B cell (primary cell): ENCODE results near the gene TNFRSF13B. TPM values are rescaled to one million over a fixed set of nuclear protein-coding genes. Genes with fewer than 3 reads are reported as not detected.

Experiments used
- ATAC-seq: fragments of 200-7000 bp; cut with Tn5 transposase; one replicate; pipeline ENCODE4 v1.10.0; 2021; ENCODE audit warnings: low read depth, mild to moderate bottlenecking, moderate number of reproducible peaks, moderate library complexity
- CTCF ChIA-PET: fragments of 350-600 bp; sonication (Branson Sonifier 250); formaldehyde crosslinking; loops from one replicate; lab custom pipeline; 2021; ENCODE audit warnings: antibody characterized with exemption, inconsistent platforms; lab: Charles Lee
- POLR2A ChIA-PET: fragments of 350-600 bp; sonication (Branson Sonifier 250); formaldehyde crosslinking; loops from one replicate; lab custom pipeline; 2021; ENCODE audit warnings: antibody characterized with exemption; lab: Charles Lee
- DNase-seq: peaks from one replicate; pipeline ENCODE4 v3.0.0; 2013
- H2AFZ ChIP-seq: 2 replicates; pipeline ENCODE4 v1.6.1; 2012; ENCODE audit warnings: mild to moderate bottlenecking, low read depth, low read length; ENCODE audit not compliant: insufficient read depth, poor library complexity, severe bottlenecking
- H3K27ac ChIP-seq, 2 donors: 1 replicate in 1 of 2; 2 replicates in 1 of 2; pipeline ENCODE4 v1.5.1; 2012 to 2013; ENCODE audit warnings: low read length in 2 of 2, mild to moderate bottlenecking in 2 of 2, moderate library complexity in 1 of 2
- H3K27me3 ChIP-seq, 4 experiments: fragments of 200-600 bp in 1 of 4; sonication (generic) in 1 of 4; replicated peaks in 1 of 4; 1 replicate in 2 of 4; 2 replicates in 2 of 4; pipeline versions ENCODE4 v1.6.1 to v1.7.0; 2013 to 2016; ENCODE audit warnings: low read length in 3 of 4, mild to moderate bottlenecking in 2 of 4, mixed read lengths in 1 of 4, moderate library complexity in 1 of 4; ENCODE audit not compliant: insufficient read depth in 4 of 4, control insufficient read depth in 3 of 4; ENCODE audit errors: control extremely low read depth in 1 of 4
- H3K36me3 ChIP-seq, 2 experiments: replicated peaks in 1 of 2; 1 replicate in 1 of 2; 2 replicates in 1 of 2; pipeline versions ENCODE4 v1.6.1 to v1.7.1; 2013; ENCODE audit warnings: low read length in 1 of 2; ENCODE audit not compliant: insufficient read depth in 2 of 2, control insufficient read depth in 1 of 2; ENCODE audit errors: control extremely low read depth in 1 of 2, extremely low read depth in 1 of 2
- H3K4me1 ChIP-seq, 2 donors: fragments of 200-600 bp in 1 of 2; sonication (generic) in 1 of 2; 1 replicate in 1 of 2; 2 replicates in 1 of 2; pipeline versions ENCODE4 v1.5.1 to v1.6.1; 2013 to 2017; ENCODE audit warnings: low read length in 2 of 2; ENCODE audit not compliant: control insufficient read depth in 2 of 2, insufficient read depth in 2 of 2
- H3K4me2 ChIP-seq: replicated peaks from 2 replicates; pipeline ENCODE3; 2012; ENCODE audit warnings: mild to moderate bottlenecking, low read depth, low read length; ENCODE audit not compliant: poor library complexity, severe bottlenecking
- H3K4me3 ChIP-seq, 5 experiments: fragments of 200-600 bp in 1 of 5; sonication (generic) in 1 of 5; 1 replicate in 3 of 5; 2 replicates in 2 of 5; pipeline versions ENCODE4 v1.5.1 to v1.7.0; 2011 to 2016; ENCODE audit warnings: low read length in 4 of 5, mild to moderate bottlenecking in 4 of 5, low read depth in 2 of 5, control low read depth in 1 of 5, moderate library complexity in 1 of 5; ENCODE audit not compliant: insufficient read depth in 1 of 5; ENCODE audit errors: control extremely low read depth in 1 of 5, extremely low read depth in 1 of 5
- H3K79me2 ChIP-seq: fragments of 200-600 bp; sonication (generic); one replicate; pipeline ENCODE4 v1.6.0; 2016; ENCODE audit warnings: low read length; ENCODE audit not compliant: control insufficient read depth, insufficient read depth
- H3K9ac ChIP-seq: fragments of 200-600 bp; sonication (generic); 2 replicates; pipeline ENCODE4 v1.6.1; 2017; ENCODE audit warnings: mild to moderate bottlenecking, low read length, moderate library complexity
- H3K9me3 ChIP-seq, 3 donors: one replicate each; pipeline versions ENCODE4 v1.6.1 to v1.7.1; 2013; ENCODE audit warnings: low read length in 2 of 3; ENCODE audit not compliant: control insufficient read depth in 2 of 3, insufficient read depth in 1 of 3; ENCODE audit errors: control extremely low read depth in 1 of 3
- H4K20me1 ChIP-seq: 2 replicates; pipeline ENCODE4 v1.6.0; 2012; ENCODE audit warnings: mild to moderate bottlenecking, low read length; ENCODE audit not compliant: insufficient read depth, control insufficient read depth, poor library complexity, severe bottlenecking
- H3K27ac Mint-ChIP-seq: one replicate; pipeline ENCODE4 v1.8.0; 2021; ENCODE audit warnings: mixed read lengths
- H3K27me3 Mint-ChIP-seq: one replicate; pipeline ENCODE4 v1.8.0; 2021; ENCODE audit warnings: mixed read lengths
- H3K4me1 Mint-ChIP-seq: one replicate; pipeline ENCODE4 v1.8.0; 2021; ENCODE audit warnings: mixed read lengths
- H3K4me3 Mint-ChIP-seq: one replicate; pipeline ENCODE4 v1.8.0; 2021; ENCODE audit warnings: mixed read lengths
- H3K9me3 Mint-ChIP-seq: one replicate; pipeline ENCODE4 v1.8.0; 2022; ENCODE audit warnings: mixed read lengths; ENCODE audit not compliant: insufficient read depth
- EZH2 ChIP-seq: IDR thresholded peaks from 2 replicates; pipeline ENCODE4 v1.6.1; 2012; ENCODE audit warnings: borderline replicate concordance, low read depth, mild to moderate bottlenecking, moderate library complexity, low read length; ENCODE audit not compliant: insufficient read depth, poor library complexity, severe bottlenecking
- WGBS: methylation state at CpG from one replicate; pipeline ENCODE4 v1.1.5; 2013; ENCODE audit warnings: missing lambda C conversion rate; ENCODE audit not compliant: insufficient coverage; 5-methylcytosine and 5-hydroxymethylcytosine counted together
- intact Hi-C: fragments of 100-400 bp; cut with micrococcal nuclease; formaldehyde crosslinking; loops from one replicate; pipeline ENCODE4 v1.10.0; 2022
- polyA plus RNA-seq: library from polyadenylated mRNA; depleted of rRNA; stranded (reverse); fragments of >200 nt; gene quantifications from 2 replicates; pipeline ENCODE4 v1.2.3, GENCODE V29; 2012
- total RNA-seq, 2 donors: library from RNA; stranded (reverse); fragments of 120-200 nt in 1 of 2; gene quantifications; 1 replicate in 1 of 2; 2 replicates in 1 of 2; pipeline versions ENCODE4 v1.2.3 to v1.2.4, GENCODE V29; 2013 to 2022
- TF ChIP-seq, protein P1 (sequence below): fragments of 200-600 bp; IDR thresholded peaks from one replicate; pipeline ENCODE4 v1.8.0; 2022; ENCODE audit warnings: antibody characterized with exemption, mild to moderate bottlenecking

The TNFRSF13B gene
- total and polyA plus RNA-seq, 2 donors (not counting 1 experiment from before 2014, with no cell fraction given) = 74.5 to 219 TPM

DNA sequence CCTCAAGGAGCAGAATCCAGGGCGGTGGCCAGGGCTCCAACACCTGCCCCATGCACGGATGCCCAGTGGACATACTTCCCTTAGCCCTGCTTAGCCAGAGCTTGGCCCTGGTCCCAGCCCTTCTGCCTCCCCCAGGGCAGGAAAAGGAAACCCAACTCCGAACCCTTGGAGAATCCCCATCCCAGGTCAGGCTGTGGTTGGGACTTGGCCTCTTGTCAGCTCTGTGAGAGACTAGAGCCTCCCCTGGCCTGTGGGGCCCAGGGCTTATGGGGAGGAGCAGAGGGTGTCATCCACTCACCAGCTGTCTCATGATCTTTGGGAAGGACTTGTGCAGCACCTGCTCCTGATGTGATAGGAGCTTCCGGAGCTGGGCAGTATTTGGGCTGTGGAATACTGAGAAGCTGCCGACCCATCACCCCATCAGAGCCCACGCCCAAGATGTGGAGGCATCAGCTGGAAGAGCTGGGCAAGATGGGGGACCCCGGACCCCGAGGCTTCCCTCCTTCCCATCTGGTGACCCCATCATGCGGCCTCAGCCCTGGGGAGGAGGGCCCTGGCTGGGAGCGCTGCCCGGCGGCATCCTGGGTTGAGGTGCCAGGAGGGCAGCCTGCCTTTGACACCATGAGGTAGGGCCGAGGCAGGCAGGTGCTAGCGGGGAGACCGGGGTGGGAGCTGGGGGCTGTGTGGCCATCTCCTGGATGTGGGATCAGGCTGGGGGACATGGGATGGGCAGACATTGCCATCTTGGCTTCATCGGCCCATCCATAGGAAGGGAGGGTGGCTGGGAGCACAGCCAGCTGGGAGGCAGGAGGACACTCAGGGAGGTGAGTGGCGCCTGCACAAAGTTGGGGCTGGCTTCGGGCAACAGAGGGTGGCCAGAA lies 45.1 kb downstream of the TNFRSF13B start:
- POLR2A ChIA-PET = no interaction called here
- Mint-ChIP-seq H3K4me3 (no peak overlapping the region), H3K27me3 (no peaks in the 10 kb centered on the region), H3K27ac (peak overlapping the region; percentile 59), H3K9me3 (no peaks in the 10 kb centered on the region), H3K4me1 (peaks cover 3% of the 10 kb centered on the region)
- Histone ChIP-seq H3K9ac (no peak overlapping the region), H3K4me1 (no peaks in the 10 kb centered on the region), H3K4me3 (no peak overlapping the region), H3K27me3 (no peaks in the 10 kb centered on the region), H3K36me3 (peaks cover 0 to 5% of the 10 kb centered on the region in 2 experiments), H2AFZ (no peak overlapping the region), H3K79me2 (no peaks in the 10 kb centered on the region), H3K4me2 (no peak overlapping the region), H4K20me1 (no peaks in the 10 kb centered on the region), H3K9me3 (no peaks in the 10 kb centered on the region), H3K27ac (no peak overlapping the region)
- intact Hi-C loops = no loop called here
- CTCF ChIA-PET = interaction anchor here (1.6 kb wide), 1 partner anchor 65 kb away, joined by 6 read pairs; no protein-coding TSS in a partner anchor
- DNase-seq = no peak
- no peak for ATAC-seq
- 87% methylated on average over 17 of the region's 18 CpGs for WGBS
- TF ChIP-seq, protein P1, sequence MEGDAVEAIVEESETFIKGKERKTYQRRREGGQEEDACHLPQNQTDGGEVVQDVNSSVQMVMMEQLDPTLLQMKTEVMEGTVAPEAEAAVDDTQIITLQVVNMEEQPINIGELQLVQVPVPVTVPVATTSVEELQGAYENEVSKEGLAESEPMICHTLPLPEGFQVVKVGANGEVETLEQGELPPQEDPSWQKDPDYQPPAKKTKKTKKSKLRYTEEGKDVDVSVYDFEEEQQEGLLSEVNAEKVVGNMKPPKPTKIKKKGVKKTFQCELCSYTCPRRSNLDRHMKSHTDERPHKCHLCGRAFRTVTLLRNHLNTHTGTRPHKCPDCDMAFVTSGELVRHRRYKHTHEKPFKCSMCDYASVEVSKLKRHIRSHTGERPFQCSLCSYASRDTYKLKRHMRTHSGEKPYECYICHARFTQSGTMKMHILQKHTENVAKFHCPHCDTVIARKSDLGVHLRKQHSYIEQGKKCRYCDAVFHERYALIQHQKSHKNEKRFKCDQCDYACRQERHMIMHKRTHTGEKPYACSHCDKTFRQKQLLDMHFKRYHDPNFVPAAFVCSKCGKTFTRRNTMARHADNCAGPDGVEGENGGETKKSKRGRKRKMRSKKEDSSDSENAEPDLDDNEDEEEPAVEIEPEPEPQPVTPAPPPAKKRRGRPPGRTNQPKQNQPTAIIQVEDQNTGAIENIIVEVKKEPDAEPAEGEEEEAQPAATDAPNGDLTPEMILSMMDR = no peak
- TF ChIP-seq EZH2 = no peak

DNA sequence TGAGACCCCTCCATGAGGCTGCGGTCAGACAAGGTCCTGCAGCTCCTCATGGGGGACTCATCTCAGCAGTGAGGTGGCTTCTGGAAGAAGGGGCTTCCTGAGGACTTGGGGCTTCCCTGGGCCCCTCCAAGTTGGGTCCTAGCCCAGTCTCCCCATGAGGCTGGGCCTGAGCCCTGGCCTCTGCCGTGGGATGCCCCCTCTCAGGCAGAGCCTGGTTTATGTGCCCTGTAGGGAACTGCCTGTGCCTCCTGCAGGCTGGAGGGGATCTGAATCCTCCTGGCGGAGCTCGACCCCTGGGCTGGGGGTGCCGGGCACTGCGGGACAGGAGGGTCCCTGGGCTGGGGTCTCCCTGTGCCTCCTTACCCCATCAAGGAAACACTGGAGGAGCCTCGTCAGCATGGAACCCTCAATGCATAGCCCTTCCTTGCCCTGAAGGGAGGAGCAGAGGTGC lies 45.8 kb downstream of the TNFRSF13B start:
- Histone ChIP-seq H3K9ac (no peak overlapping the region), H3K27ac (no peak overlapping the region), H3K9me3 (no peaks in the 10 kb centered on the region), H3K79me2 (no peaks in the 10 kb centered on the region), H4K20me1 (no peaks in the 10 kb centered on the region), H3K27me3 (no peaks in the 10 kb centered on the region), H2AFZ (no peak overlapping the region), H3K36me3 (peaks cover 0 to 5% of the 10 kb centered on the region in 2 experiments), H3K4me3 (no peak overlapping the region), H3K4me1 (no peaks in the 10 kb centered on the region), H3K4me2 (no peak overlapping the region)
- Mint-ChIP-seq H3K4me3 (no peak overlapping the region), H3K27me3 (no peaks in the 10 kb centered on the region), H3K4me1 (peaks cover 3% of the 10 kb centered on the region), H3K9me3 (no peaks in the 10 kb centered on the region), H3K27ac (no peak overlapping the region)
- intact Hi-C loops = no loop called here
- ChIA-PET CTCF (interaction anchor here (5.6 kb wide), 1 partner anchor 64 kb away, joined by 62 read pairs; no protein-coding TSS in a partner anchor), POLR2A (no interaction called here)
- WGBS = 99% methylated on average over 7 of the region's 7 CpGs
- ATAC-seq = no peak
- DNase-seq = no peak
- TF ChIP-seq EZH2 = no peak
- TF ChIP-seq, protein P1 = no peak
